ENCODE results near the gene ZNF816.

GRCh38 chr19:52963247-52963618 is 552 bp upstream of the ZNF816 start:
- TF ChIP-seq CTCF (IDR thresholded peaks at IDR 0.05; ENCODE audit: poor library complexity, severe bottlenecking) (no peak), EP300 (conservative IDR thresholded peaks at IDR 0.05; ENCODE audit: poor library complexity, severe bottlenecking) (no peak)
